ENCODE results near the gene SAMD4B. TPM values are rescaled to one million over a fixed set of nuclear protein-coding genes. Genes with fewer than 3 reads are reported as not detected.

The SAMD4B gene
- total and polyA plus RNA-seq, 9 of the 15 experiments (the other 6 are each of a cell fraction or from before 2014, with no cell fraction given): 3.4 to 90.5 (median 38.0) TPM

DNA sequence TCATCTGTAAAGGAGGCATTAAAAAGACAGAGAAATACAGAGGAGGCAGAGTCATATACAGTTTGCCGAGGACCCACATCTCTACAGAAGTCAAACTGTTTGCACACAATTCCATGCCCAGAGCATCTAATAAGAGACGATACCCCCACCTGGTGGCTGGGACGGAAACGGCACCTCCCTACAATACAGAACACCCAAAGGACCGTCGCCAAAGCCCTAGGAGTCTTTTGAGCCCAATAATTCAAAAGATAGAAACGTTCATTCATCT, 69.5 kb downstream of the SAMD4B start:
- Histone ChIP-seq H3K4me1 (replicated peaks in 1 of 2; ENCODE audit: control insufficient read depth in 2 of 2, insufficient read depth in 2 of 2, low read length in 2 of 2) (peaks cover 39 to 75% of the 10 kb centered on the region in 2 experiments), H2AFZ (ENCODE audit: low read depth, low read length) (peak overlapping the region; percentile 52), H3K4me2 (ENCODE audit: insufficient read depth, low read length) (peak overlapping the region; percentile 70), H3K9me3 (replicated peaks; ENCODE audit: control insufficient read depth, insufficient read depth, low read depth, low read length) (no peaks in the 10 kb centered on the region), H3K27ac (ENCODE audit: extremely low read depth, low read depth, low read length) (peak overlapping the region; percentile 98), H3K9ac (ENCODE audit: insufficient read depth in 1 of 2, low read depth in 2 of 2, low read length in 2 of 2) (peak overlapping the region; percentile 21 to 69; a peak in 3 of 4 replicates), H4K20me1 (replicated peaks; ENCODE audit: control insufficient read depth, insufficient read depth, low read length) (peaks cover 4% of the 10 kb centered on the region; the same call in 1 of the 2 replicates), H3K9me1 (ENCODE audit: control insufficient read depth, insufficient read depth, low read length) (no peaks in the 10 kb centered on the region), H3K4me3 (peak overlapping the region; percentile 71), H3K27me3 (ENCODE audit: control insufficient read depth in 2 of 2, insufficient read depth in 2 of 2, low read length in 2 of 2) (no peaks in the 10 kb centered on the region), H3K36me3 (ENCODE audit: control insufficient read depth, insufficient read depth, low read length) (peaks cover 22% of the 10 kb centered on the region; the same call in 2 of the 3 replicates), H3K79me2 (ENCODE audit: control insufficient read depth, insufficient read depth, low read length) (peaks cover 61% of the 10 kb centered on the region)
- in situ Hi-C loops (cut with MboI) (no loop called here), intact Hi-C loops (cut with micrococcal nuclease) (loop anchor here (1.0 to 5.0 kb wide), 5 partner anchors 14 to 289 kb away; partner anchors contain the start of gene SAMD4B)
- CTCF ChIA-PET (ENCODE audit: low intra/inter-chr PET ratio): interaction anchor here (0.6 to 3.7 kb wide), 8 partner anchors 10 to 482 kb away, joined by 3 to 74 read pairs (median 7); no protein-coding TSS in a partner anchor
- POLR2A ChIA-PET: interaction anchor here (0.8 to 1.4 kb wide), 4 partner anchors 10 to 24 kb away, joined by 3 to 8 read pairs (median 4); partner anchors contain the start of genes MED29, PAF1 and RPS16
- FAIRE-seq: no peak
- BruUV-seq (replicated peaks): no TSS peak
- 0% methylated on average over 7 of the region's 7 CpGs for WGBS (ENCODE audit: insufficient coverage, low coverage, missing lambda C conversion rate)
- peak; percentile 45 for ATAC-seq
- peak; percentile 45 to 94 (median 62) for DNase-seq (ENCODE audit: extremely low read depth in 1 of 4, low spot score in 3 of 4)
- TF ChIP-seq, protein P1, sequence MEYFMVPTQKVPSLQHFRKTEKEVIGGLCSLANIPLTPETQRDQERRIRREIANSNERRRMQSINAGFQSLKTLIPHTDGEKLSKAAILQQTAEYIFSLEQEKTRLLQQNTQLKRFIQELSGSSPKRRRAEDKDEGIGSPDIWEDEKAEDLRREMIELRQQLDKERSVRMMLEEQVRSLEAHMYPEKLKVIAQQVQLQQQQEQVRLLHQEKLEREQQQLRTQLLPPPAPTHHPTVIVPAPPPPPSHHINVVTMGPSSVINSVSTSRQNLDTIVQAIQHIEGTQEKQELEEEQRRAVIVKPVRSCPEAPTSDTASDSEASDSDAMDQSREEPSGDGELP (CRISPR knock-in tag; IDR thresholded peaks at IDR 0.05; ENCODE audit: borderline replicate concordance): no peak
- TF ChIP-seq ZNF444 (CRISPR knock-in tag; IDR thresholded peaks at IDR 0.05): peak; percentile 54; the same call in 1 of the 2 replicates
- TF ChIP-seq POLR2G (IDR thresholded peaks at IDR 0.05; ENCODE audit: low read depth, low read length): no peak
- no peak for TF ChIP-seq XRCC3 (IDR thresholded peaks at IDR 0.05)
- no peak for TF ChIP-seq OTX1 (CRISPR knock-in tag; IDR thresholded peaks at IDR 0.05)
- no peak; the same call in none of the 2 replicates for TF ChIP-seq SMAD4 (CRISPR knock-in tag; conservative IDR thresholded peaks at IDR 0.05)
- TF ChIP-seq, protein P2, sequence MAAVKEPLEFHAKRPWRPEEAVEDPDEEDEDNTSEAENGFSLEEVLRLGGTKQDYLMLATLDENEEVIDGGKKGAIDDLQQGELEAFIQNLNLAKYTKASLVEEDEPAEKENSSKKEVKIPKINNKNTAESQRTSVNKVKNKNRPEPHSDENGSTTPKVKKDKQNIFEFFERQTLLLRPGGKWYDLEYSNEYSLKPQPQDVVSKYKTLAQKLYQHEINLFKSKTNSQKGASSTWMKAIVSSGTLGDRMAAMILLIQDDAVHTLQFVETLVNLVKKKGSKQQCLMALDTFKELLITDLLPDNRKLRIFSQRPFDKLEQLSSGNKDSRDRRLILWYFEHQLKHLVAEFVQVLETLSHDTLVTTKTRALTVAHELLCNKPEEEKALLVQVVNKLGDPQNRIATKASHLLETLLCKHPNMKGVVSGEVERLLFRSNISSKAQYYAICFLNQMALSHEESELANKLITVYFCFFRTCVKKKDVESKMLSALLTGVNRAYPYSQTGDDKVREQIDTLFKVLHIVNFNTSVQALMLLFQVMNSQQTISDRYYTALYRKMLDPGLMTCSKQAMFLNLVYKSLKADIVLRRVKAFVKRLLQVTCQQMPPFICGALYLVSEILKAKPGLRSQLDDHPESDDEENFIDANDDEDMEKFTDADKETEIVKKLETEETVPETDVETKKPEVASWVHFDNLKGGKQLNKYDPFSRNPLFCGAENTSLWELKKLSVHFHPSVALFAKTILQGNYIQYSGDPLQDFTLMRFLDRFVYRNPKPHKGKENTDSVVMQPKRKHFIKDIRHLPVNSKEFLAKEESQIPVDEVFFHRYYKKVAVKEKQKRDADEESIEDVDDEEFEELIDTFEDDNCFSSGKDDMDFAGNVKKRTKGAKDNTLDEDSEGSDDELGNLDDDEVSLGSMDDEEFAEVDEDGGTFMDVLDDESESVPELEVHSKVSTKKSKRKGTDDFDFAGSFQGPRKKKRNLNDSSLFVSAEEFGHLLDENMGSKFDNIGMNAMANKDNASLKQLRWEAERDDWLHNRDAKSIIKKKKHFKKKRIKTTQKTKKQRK (IDR thresholded peaks at IDR 0.05; ENCODE audit: borderline replicate concordance, low read depth, low read length): no peak
- TF ChIP-seq, protein P3, sequence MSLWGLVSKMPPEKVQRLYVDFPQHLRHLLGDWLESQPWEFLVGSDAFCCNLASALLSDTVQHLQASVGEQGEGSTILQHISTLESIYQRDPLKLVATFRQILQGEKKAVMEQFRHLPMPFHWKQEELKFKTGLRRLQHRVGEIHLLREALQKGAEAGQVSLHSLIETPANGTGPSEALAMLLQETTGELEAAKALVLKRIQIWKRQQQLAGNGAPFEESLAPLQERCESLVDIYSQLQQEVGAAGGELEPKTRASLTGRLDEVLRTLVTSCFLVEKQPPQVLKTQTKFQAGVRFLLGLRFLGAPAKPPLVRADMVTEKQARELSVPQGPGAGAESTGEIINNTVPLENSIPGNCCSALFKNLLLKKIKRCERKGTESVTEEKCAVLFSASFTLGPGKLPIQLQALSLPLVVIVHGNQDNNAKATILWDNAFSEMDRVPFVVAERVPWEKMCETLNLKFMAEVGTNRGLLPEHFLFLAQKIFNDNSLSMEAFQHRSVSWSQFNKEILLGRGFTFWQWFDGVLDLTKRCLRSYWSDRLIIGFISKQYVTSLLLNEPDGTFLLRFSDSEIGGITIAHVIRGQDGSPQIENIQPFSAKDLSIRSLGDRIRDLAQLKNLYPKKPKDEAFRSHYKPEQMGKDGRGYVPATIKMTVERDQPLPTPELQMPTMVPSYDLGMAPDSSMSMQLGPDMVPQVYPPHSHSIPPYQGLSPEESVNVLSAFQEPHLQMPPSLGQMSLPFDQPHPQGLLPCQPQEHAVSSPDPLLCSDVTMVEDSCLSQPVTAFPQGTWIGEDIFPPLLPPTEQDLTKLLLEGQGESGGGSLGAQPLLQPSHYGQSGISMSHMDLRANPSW (CRISPR knock-in tag; IDR thresholded peaks at IDR 0.05): no peak
- TF ChIP-seq SREBF1 (IDR thresholded peaks at IDR 0.05; ENCODE audit: borderline replicate concordance, low read depth, low read length): no peak
- TF ChIP-seq RNF2 (IDR thresholded peaks at IDR 0.05): no peak
- TF ChIP-seq HEY1 (CRISPR knock-in tag; IDR thresholded peaks at IDR 0.05; ENCODE audit: borderline replicate concordance): 0 out of 2 replicates have a peak, but pooled peaks have one; percentile 15
- TF ChIP-seq TCF7 (IDR thresholded peaks at IDR 0.05; ENCODE audit: borderline replicate concordance): no peak
- 0 out of 2 replicates have a peak, but pooled peaks have one; percentile 90 for TF ChIP-seq ILF3 (IDR thresholded peaks at IDR 0.05; ENCODE audit: borderline replicate concordance)
- TF ChIP-seq GATAD2B (IDR thresholded peaks at IDR 0.05; ENCODE audit: borderline replicate concordance): peak; percentile 72; the same call in 1 of the 2 replicates
- TF ChIP-seq BRD9 (IDR thresholded peaks at IDR 0.05; ENCODE audit: low read depth, partially characterized antibody): peak; percentile 94

All from K562 (cell line).